Measurements from ENCODE around the gene ARHGEF4.

The ARHGEF4 gene

DNA sequence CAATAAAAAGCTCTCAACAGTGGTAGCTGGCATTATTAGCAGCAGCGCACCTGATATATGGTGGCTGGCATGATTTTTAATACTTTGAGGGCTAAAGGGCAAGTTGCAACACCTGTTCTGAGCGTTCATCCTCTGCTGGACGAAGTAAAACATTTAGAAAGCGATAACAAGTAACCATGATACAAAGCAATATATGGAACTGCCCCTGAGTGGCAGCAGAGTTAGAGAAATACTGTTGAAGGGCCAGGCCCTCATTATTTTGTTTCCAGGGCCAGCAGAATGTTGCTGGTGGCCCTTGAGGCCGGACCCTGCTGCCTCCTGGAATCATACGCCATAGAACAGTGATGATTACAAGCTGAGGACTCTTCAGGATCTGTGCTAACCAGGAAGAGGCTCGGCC lies 47.8 kb downstream of the ARHGEF4 start:
- no peak for DNase-seq
- H3K27ac ChIP-seq (ENCODE audit: low read length) = no peak overlapping the region

DNA sequence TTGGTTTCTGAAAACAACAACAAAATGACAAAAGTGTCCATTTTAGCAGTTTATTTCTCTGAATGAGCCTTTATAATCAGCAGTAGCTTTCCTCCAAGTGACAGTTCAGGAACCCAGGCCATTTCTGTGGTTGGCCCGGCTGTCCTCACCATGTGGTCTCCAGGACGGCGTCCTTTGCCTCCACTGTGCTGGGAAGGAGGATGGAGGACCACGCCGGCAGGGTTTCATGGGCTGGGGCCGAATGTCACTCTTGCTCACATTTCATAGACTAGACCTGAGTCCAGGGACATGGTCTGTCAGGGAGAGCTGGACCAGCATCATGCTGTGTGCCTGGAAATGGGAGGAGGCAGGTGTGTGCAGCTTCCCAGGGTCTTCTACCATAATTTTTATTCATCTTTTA lies 50.9 kb downstream of the ARHGEF4 start:
- Histone ChIP-seq H3K36me3 (replicated peaks; ENCODE audit: insufficient read depth, low read length) (no peaks in the 10 kb centered on the region), H3K27me3 (replicated peaks; ENCODE audit: insufficient read depth, low read length) (no peaks in the 10 kb centered on the region), H3K9me2 (replicated peaks; ENCODE audit: insufficient read depth, low read length) (no peaks in the 10 kb centered on the region), H4K20me1 (ENCODE audit: insufficient read depth, low read length) (no peaks in the 10 kb centered on the region), H3K9me3 (replicated peaks; ENCODE audit: insufficient read depth, low read length) (no peaks in the 10 kb centered on the region), H3K79me2 (ENCODE audit: low read length) (no peaks in the 10 kb centered on the region), H3K4me3 (ENCODE audit: low read length) (no peak overlapping the region), H3F3A (ENCODE audit: insufficient read depth, low read length) (no peaks in the 10 kb centered on the region), H3K9ac (ENCODE audit: low read length) (no peak overlapping the region), H3K27ac (ENCODE audit: low read length) (no peak overlapping the region), H3K4me2 (ENCODE audit: low read depth, low read length) (no peak overlapping the region), H3K4me1 (ENCODE audit: low read length) (no peaks in the 10 kb centered on the region), H2AFZ (ENCODE audit: low read length) (no peak overlapping the region)
- no peak for DNase-seq
- TF ChIP-seq EZH2phosphoT487 (IDR thresholded peaks at IDR 0.05; ENCODE audit: low read length) (no peak), CTCF (IDR thresholded peaks at IDR 0.05; ENCODE audit: low read length) (no peak), EZH2 (optimal IDR thresholded peaks at IDR 0.05; ENCODE audit: low read depth, low read length) (no peak)

More for the DNA sequence above, 47.8 kb downstream of the ARHGEF4 start:
- TF ChIP-seq CTCF (IDR thresholded peaks at IDR 0.05; ENCODE audit: low read length) (no peak), EZH2phosphoT487 (IDR thresholded peaks at IDR 0.05; ENCODE audit: low read length) (no peak), EZH2 (optimal IDR thresholded peaks at IDR 0.05; ENCODE audit: low read depth, low read length) (no peak)
- H3F3A ChIP-seq (ENCODE audit: insufficient read depth, low read length) = no peaks in the 10 kb centered on the region
- H3K79me2 ChIP-seq (ENCODE audit: low read length) = no peaks in the 10 kb centered on the region
- H3K27me3 ChIP-seq (replicated peaks; ENCODE audit: insufficient read depth, low read length) = no peaks in the 10 kb centered on the region
- no peaks in the 10 kb centered on the region for H4K20me1 ChIP-seq (ENCODE audit: insufficient read depth, low read length)
- H3K4me3 ChIP-seq (ENCODE audit: low read length) = no peak overlapping the region
- no peak overlapping the region for H2AFZ ChIP-seq (ENCODE audit: low read length)
- no peaks in the 10 kb centered on the region for H3K36me3 ChIP-seq (replicated peaks; ENCODE audit: insufficient read depth, low read length)
- H3K9me3 ChIP-seq (replicated peaks; ENCODE audit: insufficient read depth, low read length) = no peaks in the 10 kb centered on the region
- no peak overlapping the region for H3K9ac ChIP-seq (ENCODE audit: low read length)
- no peaks in the 10 kb centered on the region for H3K9me2 ChIP-seq (replicated peaks; ENCODE audit: insufficient read depth, low read length)
- no peak overlapping the region for H3K4me2 ChIP-seq (ENCODE audit: low read depth, low read length)
- H3K4me1 ChIP-seq (ENCODE audit: low read length) = no peaks in the 10 kb centered on the region

DNA sequence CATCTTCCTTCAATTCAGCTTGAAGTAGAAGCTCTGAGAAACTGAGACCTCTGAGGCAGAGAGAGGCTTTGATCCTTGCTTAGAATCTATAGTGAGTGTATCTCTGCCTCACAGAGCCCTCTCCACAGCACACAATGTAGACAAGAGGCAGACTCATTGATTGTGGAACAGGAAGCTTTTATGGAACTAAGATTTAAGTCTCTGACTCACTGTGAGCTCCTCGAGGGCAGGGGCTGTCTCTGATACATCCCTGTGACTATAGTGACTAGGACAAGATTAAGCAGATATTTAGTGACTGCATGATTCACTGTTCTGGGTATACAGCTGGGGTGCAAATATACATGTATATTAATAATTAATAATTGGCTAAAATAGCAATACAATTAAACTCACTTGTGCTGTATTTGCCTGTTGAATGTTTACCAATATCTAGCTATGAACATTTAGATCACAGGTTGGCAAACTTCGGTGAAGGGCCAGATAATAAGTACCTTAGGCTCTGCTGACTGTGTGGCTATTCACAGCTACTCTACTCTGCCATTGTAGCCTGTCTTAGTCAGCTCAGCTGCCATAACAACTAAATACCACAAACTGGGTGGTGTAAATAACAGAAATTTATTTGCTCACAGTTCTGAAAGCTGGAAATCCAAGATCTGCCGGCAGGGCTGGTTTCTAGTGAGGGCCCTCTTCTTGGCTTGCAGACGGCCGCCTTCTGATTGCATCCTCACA lies 54.4 kb downstream of the ARHGEF4 start:
- H3F3A ChIP-seq (ENCODE audit: insufficient read depth, low read length) = no peaks in the 10 kb centered on the region
- no peaks in the 10 kb centered on the region for H3K79me2 ChIP-seq (ENCODE audit: low read length)
- H3K27ac ChIP-seq (ENCODE audit: low read length) = no peak overlapping the region
- no peaks in the 10 kb centered on the region for H4K20me1 ChIP-seq (ENCODE audit: insufficient read depth, low read length)
- no peak overlapping the region for H3K4me2 ChIP-seq (ENCODE audit: low read depth, low read length)
- no peak for DNase-seq
- H3K4me3 ChIP-seq (ENCODE audit: low read length) = no peak overlapping the region
- H3K9me3 ChIP-seq (replicated peaks; ENCODE audit: insufficient read depth, low read length) = no peaks in the 10 kb centered on the region
- no peaks in the 10 kb centered on the region for H3K4me1 ChIP-seq (ENCODE audit: low read length)
- no peaks in the 10 kb centered on the region for H3K27me3 ChIP-seq (replicated peaks; ENCODE audit: insufficient read depth, low read length)
- H2AFZ ChIP-seq (ENCODE audit: low read length) = no peak overlapping the region
- H3K9ac ChIP-seq (ENCODE audit: low read length) = no peak overlapping the region
- no peak for TF ChIP-seq EZH2 (optimal IDR thresholded peaks at IDR 0.05; ENCODE audit: low read depth, low read length)
- no peak for TF ChIP-seq CTCF (IDR thresholded peaks at IDR 0.05; ENCODE audit: low read length)
- TF ChIP-seq EZH2phosphoT487 (IDR thresholded peaks at IDR 0.05; ENCODE audit: low read length) = no peak
- H3K36me3 ChIP-seq (replicated peaks; ENCODE audit: insufficient read depth, low read length) = no peaks in the 10 kb centered on the region
- H3K9me2 ChIP-seq (replicated peaks; ENCODE audit: insufficient read depth, low read length) = no peaks in the 10 kb centered on the region
